Neuronal stem cell (in vitro differentiated cells): ENCODE measurements around the gene FAM149A.

Experiments used
- DNase-seq: peaks from one replicate; pipeline ENCODE4 v3.0.0-alpha.2; 2013; ENCODE audit warnings: low spot score
- H2AFZ ChIP-seq: one replicate; pipeline ENCODE4 v1.6.1; 2013; ENCODE audit warnings: mild to moderate bottlenecking, low read length, inconsistent platforms
- H2AK5ac ChIP-seq: 2 replicates; pipeline ENCODE4 v1.6.1; 2013; ENCODE audit warnings: low read depth, mild to moderate bottlenecking, inconsistent platforms, low read length, moderate library complexity, mixed read lengths
- H2BK120ac ChIP-seq: 2 replicates; pipeline ENCODE4 v1.6.1; 2013; ENCODE audit warnings: low read depth, mild to moderate bottlenecking, inconsistent platforms, low read length, moderate library complexity, mixed read lengths
- H2BK12ac ChIP-seq: one replicate; pipeline ENCODE4 v1.6.1; 2013; ENCODE audit warnings: low read length, inconsistent platforms
- H2BK15ac ChIP-seq: 2 replicates; pipeline ENCODE4 v1.6.1; 2013; ENCODE audit warnings: mild to moderate bottlenecking, low read length, inconsistent platforms, mixed read lengths
- H2BK5ac ChIP-seq: one replicate; pipeline ENCODE4 v1.6.1; 2013; ENCODE audit warnings: inconsistent platforms, mild to moderate bottlenecking, low read length, moderate library complexity
- H3K14ac ChIP-seq: one replicate; pipeline ENCODE4 v1.6.1; 2013; ENCODE audit warnings: low read length, inconsistent platforms
- H3K18ac ChIP-seq: 2 replicates; pipeline ENCODE4 v1.6.1; 2013; ENCODE audit warnings: low read length, inconsistent platforms
- H3K23ac ChIP-seq: 2 replicates; pipeline ENCODE4 v1.6.1; 2013; ENCODE audit warnings: low read depth, mild to moderate bottlenecking, mixed read lengths, low read length, inconsistent platforms; ENCODE audit not compliant: poor library complexity
- H3K27ac ChIP-seq: replicated peaks from 3 replicates; pipeline ENCODE4 v1.5.1; 2013; ENCODE audit warnings: low read length, inconsistent platforms
- H3K27me3 ChIP-seq, 3 experiments: 2 replicates each; pipeline ENCODE4 v1.6.1; 2013; ENCODE audit warnings: low read length in 3 of 3, mild to moderate bottlenecking in 2 of 3, inconsistent platforms in 1 of 3, low read depth in 1 of 3, mixed read lengths in 1 of 3, moderate library complexity in 1 of 3; ENCODE audit not compliant: control insufficient read depth in 3 of 3, insufficient read depth in 3 of 3
- H3K36me3 ChIP-seq, 2 donors: replicated peaks in 1 of 2; 2 replicates each; pipeline ENCODE4 v1.6.1; 2013; ENCODE audit warnings: low read length in 2 of 2; ENCODE audit not compliant: control insufficient read depth in 2 of 2, insufficient read depth in 2 of 2
- H3K4ac ChIP-seq: 2 replicates; pipeline ENCODE4 v1.6.1; 2013; ENCODE audit warnings: inconsistent platforms, mild to moderate bottlenecking, low read length, moderate library complexity
- H3K4me1 ChIP-seq, 2 donors: 1 replicate in 1 of 2; 2 replicates in 1 of 2; pipeline ENCODE4 v1.6.1; 2013; ENCODE audit warnings: low read length in 2 of 2, low read depth in 1 of 2; ENCODE audit not compliant: control insufficient read depth in 2 of 2, insufficient read depth in 1 of 2
- H3K4me2 ChIP-seq: one replicate; pipeline ENCODE4 v1.6.1; 2013; ENCODE audit warnings: mild to moderate bottlenecking, low read length, inconsistent platforms; ENCODE audit not compliant: insufficient read depth, poor library complexity, severe bottlenecking
- H3K4me3 ChIP-seq, 2 donors: 2 replicates each; pipeline ENCODE4 v1.5.1; 2013; ENCODE audit warnings: low read length in 2 of 2, mild to moderate bottlenecking in 2 of 2, inconsistent platforms in 1 of 2, moderate library complexity in 1 of 2
- H3K79me1 ChIP-seq: one replicate; pipeline ENCODE4 v1.6.1; 2013; ENCODE audit warnings: low read depth, mild to moderate bottlenecking, inconsistent platforms, low read length, moderate library complexity
- H3K9ac ChIP-seq: one replicate; pipeline ENCODE4 v1.6.1; 2013; ENCODE audit warnings: mild to moderate bottlenecking, low read depth, low read length, inconsistent platforms; ENCODE audit not compliant: poor library complexity
- H3K9me3 ChIP-seq, 2 donors: replicated peaks in 1 of 2; 2 replicates each; pipeline versions ENCODE3 to v1.6.1; 2013; ENCODE audit warnings: low read length in 2 of 2, mild to moderate bottlenecking in 2 of 2, inconsistent platforms in 1 of 2, low read depth in 1 of 2, mixed read lengths in 1 of 2, moderate library complexity in 1 of 2; ENCODE audit not compliant: control insufficient read depth in 2 of 2, insufficient read depth in 1 of 2
- H4K8ac ChIP-seq: one replicate; pipeline ENCODE4 v1.6.1; 2013; ENCODE audit warnings: low read depth, mild to moderate bottlenecking, inconsistent platforms, low read length, moderate library complexity
- H4K91ac ChIP-seq: one replicate; pipeline ENCODE4 v1.6.1; 2013; ENCODE audit warnings: low read length, low read depth, mild to moderate bottlenecking, inconsistent platforms; ENCODE audit not compliant: poor library complexity
- WGBS, 2 donors: extraction: QIAGEN DNeasy Blood & Tissue Kit; methylation state at CpG; one replicate each; pipeline ENCODE4 v1.1.7; 2013; ENCODE audit warnings: missing lambda C conversion rate in 2 of 2, mixed read lengths in 1 of 2; ENCODE audit not compliant: insufficient read length in 2 of 2, insufficient replicate concordance in 1 of 2; ENCODE audit errors: extremely low coverage in 2 of 2; 5-methylcytosine and 5-hydroxymethylcytosine counted together

Gene FAM149A

GRCh38 chr4:186131935-186132334 lies 27.4 kb downstream of the FAM149A start:
- no peak overlapping the region for H2AK5ac ChIP-seq
- no peaks in the 10 kb centered on the region for H3K36me3 ChIP-seq
- H3K4me3 ChIP-seq: no peak overlapping the region
- H4K8ac ChIP-seq: no peak overlapping the region
- no peak overlapping the region for H3K9ac ChIP-seq
- no peak overlapping the region for H2BK120ac ChIP-seq
- H2BK15ac ChIP-seq: no peak overlapping the region
- peaks cover 10 to 13% of the 10 kb centered on the region in 2 donors for H3K4me1 ChIP-seq
- H3K27ac ChIP-seq: no peak overlapping the region
- no peak overlapping the region for H3K23ac ChIP-seq
- no peak overlapping the region for H3K14ac ChIP-seq
- no peak overlapping the region for H2BK12ac ChIP-seq
- H2BK5ac ChIP-seq: no peak overlapping the region
- H2AFZ ChIP-seq: no peak overlapping the region
- no peak overlapping the region for H3K18ac ChIP-seq
- H3K4ac ChIP-seq: no peak overlapping the region
- peaks cover 2% of the 10 kb centered on the region for H3K79me1 ChIP-seq
- peaks cover 0 to 2% (median 0%) of the 10 kb centered on the region in 3 experiments for H3K27me3 ChIP-seq
- no peaks in the 10 kb centered on the region for H3K9me3 ChIP-seq
- no CpG with 5 or more reads among the region's 2 CpGs for WGBS, 2 donors
- H3K4me2 ChIP-seq: no peak overlapping the region
- no peak for DNase-seq
- H4K91ac ChIP-seq: no peak overlapping the region

- Histone ChIP-seq H2AFZ (peak overlapping the region; percentile 70), H3K4me3 (no peak overlapping the region), H3K4ac (no peak overlapping the region), H3K9ac (no peak overlapping the region), H3K36me3 (no peaks in the 10 kb centered on the region), H2BK12ac (no peak overlapping the region), H4K8ac (no peak overlapping the region), H2BK5ac (no peak overlapping the region), H3K9me3 (no peaks in the 10 kb centered on the region), H4K91ac (no peak overlapping the region), H2AK5ac (no peak overlapping the region), H3K23ac (no peak overlapping the region), H3K79me1 (peaks cover 2% of the 10 kb centered on the region), H2BK120ac (no peak overlapping the region), H3K14ac (no peak overlapping the region), H3K4me1 (peaks cover 10 to 13% of the 10 kb centered on the region in 2 donors), H2BK15ac (no peak overlapping the region), H3K4me2 (no peak overlapping the region), H3K27ac (peak overlapping the region; percentile 21), H3K18ac (no peak overlapping the region), H3K27me3 (peaks cover 0 to 2% (median 0%) of the 10 kb centered on the region in 3 experiments)
- DNase-seq: peak; percentile 47
- WGBS, 2 donors: no CpG with 5 or more reads among the region's 4 CpGs
Measured at GRCh38 chr4:186132577-186133242, 28.2 kb downstream of the FAM149A start.

GRCh38 chr4:186134257-186134656 lies 29.8 kb downstream of the FAM149A start:
- H3K14ac ChIP-seq: no peak overlapping the region
- H2BK15ac ChIP-seq: no peak overlapping the region
- no peak overlapping the region for H2BK120ac ChIP-seq
- peaks cover 10 to 13% of the 10 kb centered on the region in 2 donors for H3K4me1 ChIP-seq
- no peak overlapping the region for H3K27ac ChIP-seq
- no peaks in the 10 kb centered on the region for H3K36me3 ChIP-seq
- no peak overlapping the region for H4K8ac ChIP-seq
- no peak overlapping the region for H3K4me2 ChIP-seq
- no peak overlapping the region for H2AFZ ChIP-seq
- no peak overlapping the region for H3K23ac ChIP-seq
- H3K27me3 ChIP-seq: peaks cover 0 to 8% (median 0%) of the 10 kb centered on the region in 3 experiments
- no peaks in the 10 kb centered on the region for H3K9me3 ChIP-seq
- H3K18ac ChIP-seq: no peak overlapping the region
- no CpG with 5 or more reads among the region's 3 CpGs for WGBS, 2 donors
- H2BK5ac ChIP-seq: no peak overlapping the region
- H3K4ac ChIP-seq: no peak overlapping the region
- H2BK12ac ChIP-seq: no peak overlapping the region
- H3K79me1 ChIP-seq: peaks cover 2% of the 10 kb centered on the region
- no peak for DNase-seq
- H3K9ac ChIP-seq: no peak overlapping the region
- no peak overlapping the region for H2AK5ac ChIP-seq
- no peak overlapping the region for H4K91ac ChIP-seq
- no peak overlapping the region for H3K4me3 ChIP-seq

- H3K4ac ChIP-seq: no peak overlapping the region
- H3K4me2 ChIP-seq: no peak overlapping the region
- H3K18ac ChIP-seq: no peak overlapping the region
- H3K27me3 ChIP-seq: peaks cover 0 to 8% (median 0%) of the 10 kb centered on the region in 3 experiments
- no peak overlapping the region for H2BK5ac ChIP-seq
- H3K9ac ChIP-seq: no peak overlapping the region
- no peak overlapping the region for H3K23ac ChIP-seq
- no peak overlapping the region for H2BK15ac ChIP-seq
- H3K4me3 ChIP-seq: no peak overlapping the region
- H3K4me1 ChIP-seq: peaks cover 10 to 13% of the 10 kb centered on the region in 2 donors
- H4K8ac ChIP-seq: no peak overlapping the region
- no peak overlapping the region for H2BK120ac ChIP-seq
- H3K36me3 ChIP-seq: no peaks in the 10 kb centered on the region
- H2AK5ac ChIP-seq: no peak overlapping the region
- no peak overlapping the region for H3K27ac ChIP-seq
- H3K79me1 ChIP-seq: peaks cover 2% of the 10 kb centered on the region
- no peak overlapping the region for H3K14ac ChIP-seq
- no peak overlapping the region for H2AFZ ChIP-seq
- no peaks in the 10 kb centered on the region for H3K9me3 ChIP-seq
- H2BK12ac ChIP-seq: no peak overlapping the region
- DNase-seq: no peak
- H4K91ac ChIP-seq: no peak overlapping the region
- WGBS, 2 donors: no CpG with 5 or more reads among the region's 11 CpGs
Measured at GRCh38 chr4:186134861-186135260, 30.4 kb downstream of the FAM149A start.
